SJSA1 (cell line): ENCODE measurements around the gene ASPSCR1. TPM values are rescaled to one million over a fixed set of nuclear protein-coding genes. Genes with fewer than 3 reads are reported as not detected.
A peak's percentile ranks its signal among the peaks of the same experiment; 100 is the strongest.

Source experiments
- DNase-seq, 2 experiments: peaks; one replicate each; pipeline ENCODE4 v3.0.0-alpha.2; 2015 to 2020; ENCODE audit warnings: low spot score in 2 of 2, low read depth in 1 of 2
- H3K27ac ChIP-seq: fragments of 250-450 bp; sonication (Bioruptor Pico); 2 replicates; pipeline ENCODE4 v1.5.1; 2020; ENCODE audit warnings: mild to moderate bottlenecking, moderate library complexity
- H3K27me3 ChIP-seq: fragments of 250-450 bp; sonication (Bioruptor Pico); replicated peaks from 2 replicates; pipeline ENCODE4 v1.5.1; 2020; ENCODE audit warnings: mild to moderate bottlenecking, moderate library complexity
- H3K36me3 ChIP-seq: fragments of 250-450 bp; sonication (Bioruptor Pico); 2 replicates; pipeline ENCODE4 v1.5.1; 2020; ENCODE audit warnings: mild to moderate bottlenecking
- H3K4me1 ChIP-seq: fragments of 250-450 bp; sonication (Bioruptor Pico); replicated peaks from 2 replicates; pipeline ENCODE4 v1.6.1; 2021; ENCODE audit warnings: mild to moderate bottlenecking
- H3K4me3 ChIP-seq: fragments of 250-450 bp; sonication (Bioruptor Pico); 2 replicates; pipeline ENCODE4 v1.5.1; 2020; ENCODE audit warnings: mild to moderate bottlenecking
- H3K9me3 ChIP-seq: fragments of 250-450 bp; sonication (Bioruptor Pico); replicated peaks from 2 replicates; pipeline ENCODE4 v1.5.1; 2020; ENCODE audit warnings: mild to moderate bottlenecking
- total RNA-seq: library from RNA; depleted of rRNA; stranded (reverse); fragments of >200 nt; shearing (Covaris generic); gene quantifications from 2 replicates; pipeline ENCODE4 v1.2.3, GENCODE V29; 2014; rRNA removed

Gene ASPSCR1
- total RNA-seq, 1 experiment from 2014 or later, result 38.5 TPM

DNA sequence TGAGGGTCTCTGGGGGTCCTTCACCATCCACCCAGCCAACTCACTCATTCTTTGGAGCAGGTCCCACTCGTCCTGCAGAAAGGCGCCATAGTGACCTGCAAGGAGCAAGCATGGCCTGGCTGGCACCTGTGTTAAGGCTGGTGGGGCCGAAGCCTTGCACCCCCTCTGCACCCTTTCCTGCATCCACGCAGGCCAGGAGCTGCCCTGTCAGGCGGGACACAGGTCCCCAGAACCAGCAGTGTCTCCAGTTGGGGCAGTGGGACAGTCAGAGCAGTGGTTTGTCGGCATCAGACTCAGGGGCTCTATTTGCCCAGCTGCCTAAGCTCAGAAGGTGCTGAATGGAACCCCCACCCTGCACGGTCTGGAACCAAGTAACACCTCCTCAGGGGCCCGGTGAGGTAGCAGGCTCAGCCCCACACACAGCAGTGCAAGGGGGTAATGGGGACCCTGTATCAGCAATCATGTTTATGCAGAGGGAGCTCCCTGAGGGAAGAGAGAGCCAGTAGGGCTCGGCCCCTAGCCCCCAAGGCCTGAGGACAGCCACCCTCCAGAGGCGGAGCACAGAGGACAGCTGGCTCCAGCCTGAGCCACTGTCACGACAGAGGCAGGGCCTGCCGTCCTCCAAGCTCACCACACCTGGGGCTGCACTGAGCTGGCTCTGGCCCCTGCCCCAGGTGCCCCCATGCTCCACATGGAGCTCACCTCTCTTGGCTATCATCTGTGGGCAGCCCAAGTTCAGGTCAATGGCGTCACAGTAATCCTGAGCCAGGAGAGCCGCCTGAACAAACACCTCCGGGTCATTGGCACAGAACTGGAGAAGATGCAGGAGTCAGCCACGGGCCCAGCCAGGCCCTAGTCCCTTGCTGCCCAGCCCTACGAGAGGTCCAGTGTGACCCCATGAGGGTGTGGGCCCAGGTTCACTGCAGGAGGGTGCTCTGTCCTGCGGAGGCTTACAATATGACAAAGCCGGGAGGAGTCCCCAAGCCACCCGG, 86.3 kb downstream of the ASPSCR1 start:
- no peaks in the 10 kb centered on the region for H3K27me3 ChIP-seq
- H3K9me3 ChIP-seq, result no peaks in the 10 kb centered on the region
- no peak overlapping the region; the same call in 1 of the 2 replicates for H3K4me3 ChIP-seq
- H3K36me3 ChIP-seq, result peaks cover 66% of the 10 kb centered on the region
- no peak overlapping the region for H3K27ac ChIP-seq
- H3K4me1 ChIP-seq, result peaks cover 21% of the 10 kb centered on the region
- no peak for DNase-seq

GRCh38 chr17:82064433-82065192, 87.2 kb downstream of the ASPSCR1 start:
- Histone ChIP-seq H3K27me3 (no peaks in the 10 kb centered on the region), H3K9me3 (no peaks in the 10 kb centered on the region), H3K36me3 (peaks cover 57% of the 10 kb centered on the region), H3K4me3 (peak overlapping the region; percentile 94), H3K4me1 (peaks cover 21% of the 10 kb centered on the region), H3K27ac (peak overlapping the region; percentile 21; the same call in 1 of the 2 replicates)
- DNase-seq, result no peak

GRCh38 chr17:82065193-82065637, 87.8 kb downstream of the ASPSCR1 start:
- Histone ChIP-seq H3K36me3 (peaks cover 51% of the 10 kb centered on the region), H3K4me1 (peaks cover 21% of the 10 kb centered on the region), H3K27ac (peak overlapping the region; percentile 21; the same call in 1 of the 2 replicates), H3K9me3 (no peaks in the 10 kb centered on the region), H3K4me3 (peak overlapping the region; percentile 94), H3K27me3 (no peaks in the 10 kb centered on the region)
- peak in 1 of 2 experiments; percentile 37 for DNase-seq

GRCh38 chr17:82065638-82066303, 88.3 kb downstream of the ASPSCR1 start, which contains the start of gene DUS1L:
Gene DUS1L, minus strand, starts transcription at chr17:82065804. Its CDS starts 745 bp downstream, at chr17:82065059.
- Histone ChIP-seq H3K27ac (peak within 1 kb of the TSS; percentile 46; the same call in 1 of the 2 replicates), H3K27me3 (no peaks in the 10 kb centered on the region), H3K36me3 (peaks cover 46% of the 10 kb centered on the region), H3K4me3 (peak within 1 kb of the TSS; percentile 94), H3K9me3 (no peaks in the 10 kb centered on the region), H3K4me1 (peaks cover 21% of the 10 kb centered on the region)
- peak in 1 of 2 experiments; percentile 59 for DNase-seq

Other genes with a start within 250 kb of the ASPSCR1 start
- not detected in 2 replicates for gene GCGR, start 173.5 kb upstream of the ASPSCR1 start, total RNA-seq
- 154 and 180 TPM in 2 replicates for gene MCRIP1, start 144.3 kb upstream of the ASPSCR1 start, total RNA-seq
- gene PPP1R27, start 142.6 kb upstream of the ASPSCR1 start, total RNA-seq, result not detected in 2 replicates
- gene P4HB, start 117.1 kb upstream of the ASPSCR1 start, total RNA-seq, result 1,635 and 2,300 TPM in 2 replicates
- gene ARHGDIA, start 106.3 kb upstream of the ASPSCR1 start, total RNA-seq, result 276 and 304 TPM in 2 replicates
- gene ALYREF, start 86.0 kb upstream of the ASPSCR1 start, total RNA-seq, result 482 and 554 TPM in 2 replicates
- 416 and 712 TPM in 2 replicates for gene ANAPC11, start 85.9 kb upstream of the ASPSCR1 start, total RNA-seq
- 0.56 and 0.84 TPM in 2 replicates for gene NPB, start 75.4 kb upstream of the ASPSCR1 start, total RNA-seq
- gene PCYT2, start 66.2 kb upstream of the ASPSCR1 start, total RNA-seq, result 68.8 and 74.2 TPM in 2 replicates
- gene SIRT7, start 59.5 kb upstream of the ASPSCR1 start, total RNA-seq, result 23.9 and 34.7 TPM in 2 replicates
- gene MAFG, start 49.9 kb upstream of the ASPSCR1 start, total RNA-seq, result 25.2 and 30.9 TPM in 2 replicates
- gene PYCR1, start 40.3 kb upstream of the ASPSCR1 start, total RNA-seq, result 67.3 and 83.5 TPM in 2 replicates
- gene MYADML2, start 30.4 kb upstream of the ASPSCR1 start, total RNA-seq, result not detected in 2 replicates
- 1.4 and 2.4 TPM in 2 replicates for gene NOTUM, start 16.4 kb upstream of the ASPSCR1 start, total RNA-seq
- gene CENPX, start 45.2 kb downstream of the ASPSCR1 start, total RNA-seq, result 180 and 261 TPM in 2 replicates
- 35.2 and 41.2 TPM in 2 replicates for gene LRRC45, start 45.7 kb downstream of the ASPSCR1 start, total RNA-seq
- 9.9 TPM in 2 replicates for gene RAC3, start 54.0 kb downstream of the ASPSCR1 start, total RNA-seq
- gene DCXR, start 60.1 kb downstream of the ASPSCR1 start, total RNA-seq, result 128 and 176 TPM in 2 replicates
- gene RFNG, start 74.2 kb downstream of the ASPSCR1 start, total RNA-seq, result 16.7 and 23.8 TPM in 2 replicates
- gene GPS1, start 74.3 kb downstream of the ASPSCR1 start, total RNA-seq, result 223 and 226 TPM in 2 replicates
- gene DUS1L, start 88.2 kb downstream of the ASPSCR1 start, total RNA-seq, result 181 and 210 TPM in 2 replicates
- 54.6 and 77.6 TPM in 2 replicates for gene FASN, start 120.6 kb downstream of the ASPSCR1 start, total RNA-seq
- 8.2 and 9.4 TPM in 2 replicates for gene CCDC57, start 235.2 kb downstream of the ASPSCR1 start, total RNA-seq